Measurements from ENCODE around the gene GABRR1.
A peak's percentile ranks its signal among the peaks of the same experiment; 100 is the strongest.

Gene GABRR1

GRCh38 chr6:89221971-89222711 is 5.0 kb upstream of the GABRR1 start:
- in situ Hi-C loops (cut with HindIII; ENCODE audit: low sequenced_read_pairs), result no loop called here
- peak; percentile 60 for DNase-seq (ENCODE audit: low read depth, low spot score)
- H3K4me3 ChIP-seq (ENCODE audit: low read depth, low read length), result no peak overlapping the region
- no peak for TF ChIP-seq CTCF (IDR thresholded peaks at IDR 0.05; ENCODE audit: low read depth, low read length)

DNA sequence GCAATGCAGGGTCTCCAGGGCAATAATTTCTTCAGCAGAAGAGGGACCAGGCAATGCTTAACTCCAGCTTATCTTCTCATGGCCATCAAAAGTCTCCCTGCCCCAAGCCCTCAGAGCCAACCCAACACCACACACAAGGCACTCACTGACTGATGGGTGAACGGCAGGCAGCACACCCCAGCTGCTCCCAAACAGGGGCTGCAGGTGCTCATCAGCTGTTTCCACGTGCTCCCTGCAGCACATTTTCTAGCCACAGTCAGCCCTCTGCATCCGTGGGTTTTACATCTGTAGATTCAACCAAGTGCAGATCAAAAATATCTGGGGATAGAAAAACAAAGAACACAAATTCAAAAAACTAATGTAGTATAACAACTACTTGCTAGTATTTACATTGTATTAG is 4.0 kb upstream of the GABRR1 start:
- no peak for DNase-seq (ENCODE audit: low read depth, low spot score)
- TF ChIP-seq CTCF (IDR thresholded peaks at IDR 0.05; ENCODE audit: low read depth, low read length), result no peak
- in situ Hi-C loops (cut with HindIII; ENCODE audit: low sequenced_read_pairs), result no loop called here
- no peak overlapping the region for H3K4me3 ChIP-seq (ENCODE audit: low read depth, low read length)

GRCh38 chr6:89216411-89216810 is 747 bp downstream of the GABRR1 start:
- H3K4me3 ChIP-seq (ENCODE audit: low read depth, low read length), result no peak overlapping the region
- in situ Hi-C loops (cut with HindIII; ENCODE audit: low sequenced_read_pairs), result no loop called here
- no peak for DNase-seq (ENCODE audit: low read depth, low spot score)
- no peak for TF ChIP-seq CTCF (IDR thresholded peaks at IDR 0.05; ENCODE audit: low read depth, low read length)

DNA sequence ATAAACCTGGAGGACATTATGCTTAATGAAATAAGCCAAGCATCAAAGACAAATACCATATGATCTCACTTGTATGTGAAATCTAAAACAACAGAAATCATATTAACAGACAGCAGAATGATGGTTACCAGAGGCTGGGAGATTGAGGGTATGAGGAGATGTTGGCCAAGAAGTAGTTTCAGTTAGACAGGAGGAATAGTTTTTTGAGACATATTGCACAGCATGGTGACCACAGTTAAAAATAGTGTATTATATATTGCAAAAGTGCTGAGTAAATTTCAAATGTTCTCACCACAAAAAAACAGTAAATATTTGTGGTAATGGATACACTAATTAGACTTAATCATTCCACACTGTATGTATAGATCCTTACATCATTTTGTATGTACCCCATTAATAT is 1.8 kb downstream of the GABRR1 start:
- no peak for TF ChIP-seq CTCF (IDR thresholded peaks at IDR 0.05; ENCODE audit: low read depth, low read length)
- no peak for DNase-seq (ENCODE audit: low read depth, low spot score)
- in situ Hi-C loops (cut with HindIII; ENCODE audit: low sequenced_read_pairs), result no loop called here
- H3K4me3 ChIP-seq (ENCODE audit: low read depth, low read length), result no peak overlapping the region

- in situ Hi-C loops (cut with HindIII; ENCODE audit: low sequenced_read_pairs), result no loop called here
- no peak overlapping the region for H3K4me3 ChIP-seq (ENCODE audit: low read depth, low read length)
- TF ChIP-seq CTCF (IDR thresholded peaks at IDR 0.05; ENCODE audit: low read depth, low read length), result no peak
- DNase-seq (ENCODE audit: low read depth, low spot score), result no peak
These were observed 3.0 kb downstream of the GABRR1 start for GRCh38 chr6:89214197-89214596.

DNA sequence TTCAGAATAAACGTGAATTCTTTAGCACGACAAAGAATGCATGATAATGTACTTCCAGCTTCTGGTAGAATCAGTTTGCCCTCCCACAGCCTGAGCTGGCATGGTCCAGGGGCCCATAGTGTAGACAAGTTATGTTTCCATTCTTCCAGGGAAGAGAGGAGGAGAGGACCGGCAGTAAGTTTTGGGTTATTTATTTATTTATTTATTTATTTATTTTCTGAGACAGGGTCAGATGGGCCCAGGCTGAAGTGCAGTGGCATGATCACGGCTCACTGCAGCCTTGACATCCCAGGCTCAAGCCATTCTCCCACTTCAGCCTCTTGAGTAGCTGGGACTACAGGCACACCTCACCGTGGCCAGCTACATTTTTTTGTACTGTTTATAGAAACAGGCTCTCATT is 4.7 kb downstream of the GABRR1 start:
- TF ChIP-seq CTCF (IDR thresholded peaks at IDR 0.05; ENCODE audit: low read depth, low read length), result no peak
- in situ Hi-C loops (cut with HindIII; ENCODE audit: low sequenced_read_pairs), result no loop called here

More for the DNA sequence above, 4.7 kb downstream of the GABRR1 start:
- no peak overlapping the region for H3K4me3 ChIP-seq (ENCODE audit: low read depth, low read length)
- DNase-seq (ENCODE audit: low read depth, low spot score), result no peak

All from astrocyte of the spinal cord (primary cell).